ENCODE data around the gene DPEP2. TPM values are rescaled to one million over a fixed set of nuclear protein-coding genes. Genes with fewer than 3 reads are reported as not detected.
"Not testable (repeated sequence)": the region's sequence is repeated elsewhere in the genome, so short reads cannot be mapped to it uniquely, and the experiment has no call there.

Gene DPEP2
- total and polyA plus RNA-seq, 2 experiments from 2014 or later, result not detected

- TF ChIP-seq, protein P1, sequence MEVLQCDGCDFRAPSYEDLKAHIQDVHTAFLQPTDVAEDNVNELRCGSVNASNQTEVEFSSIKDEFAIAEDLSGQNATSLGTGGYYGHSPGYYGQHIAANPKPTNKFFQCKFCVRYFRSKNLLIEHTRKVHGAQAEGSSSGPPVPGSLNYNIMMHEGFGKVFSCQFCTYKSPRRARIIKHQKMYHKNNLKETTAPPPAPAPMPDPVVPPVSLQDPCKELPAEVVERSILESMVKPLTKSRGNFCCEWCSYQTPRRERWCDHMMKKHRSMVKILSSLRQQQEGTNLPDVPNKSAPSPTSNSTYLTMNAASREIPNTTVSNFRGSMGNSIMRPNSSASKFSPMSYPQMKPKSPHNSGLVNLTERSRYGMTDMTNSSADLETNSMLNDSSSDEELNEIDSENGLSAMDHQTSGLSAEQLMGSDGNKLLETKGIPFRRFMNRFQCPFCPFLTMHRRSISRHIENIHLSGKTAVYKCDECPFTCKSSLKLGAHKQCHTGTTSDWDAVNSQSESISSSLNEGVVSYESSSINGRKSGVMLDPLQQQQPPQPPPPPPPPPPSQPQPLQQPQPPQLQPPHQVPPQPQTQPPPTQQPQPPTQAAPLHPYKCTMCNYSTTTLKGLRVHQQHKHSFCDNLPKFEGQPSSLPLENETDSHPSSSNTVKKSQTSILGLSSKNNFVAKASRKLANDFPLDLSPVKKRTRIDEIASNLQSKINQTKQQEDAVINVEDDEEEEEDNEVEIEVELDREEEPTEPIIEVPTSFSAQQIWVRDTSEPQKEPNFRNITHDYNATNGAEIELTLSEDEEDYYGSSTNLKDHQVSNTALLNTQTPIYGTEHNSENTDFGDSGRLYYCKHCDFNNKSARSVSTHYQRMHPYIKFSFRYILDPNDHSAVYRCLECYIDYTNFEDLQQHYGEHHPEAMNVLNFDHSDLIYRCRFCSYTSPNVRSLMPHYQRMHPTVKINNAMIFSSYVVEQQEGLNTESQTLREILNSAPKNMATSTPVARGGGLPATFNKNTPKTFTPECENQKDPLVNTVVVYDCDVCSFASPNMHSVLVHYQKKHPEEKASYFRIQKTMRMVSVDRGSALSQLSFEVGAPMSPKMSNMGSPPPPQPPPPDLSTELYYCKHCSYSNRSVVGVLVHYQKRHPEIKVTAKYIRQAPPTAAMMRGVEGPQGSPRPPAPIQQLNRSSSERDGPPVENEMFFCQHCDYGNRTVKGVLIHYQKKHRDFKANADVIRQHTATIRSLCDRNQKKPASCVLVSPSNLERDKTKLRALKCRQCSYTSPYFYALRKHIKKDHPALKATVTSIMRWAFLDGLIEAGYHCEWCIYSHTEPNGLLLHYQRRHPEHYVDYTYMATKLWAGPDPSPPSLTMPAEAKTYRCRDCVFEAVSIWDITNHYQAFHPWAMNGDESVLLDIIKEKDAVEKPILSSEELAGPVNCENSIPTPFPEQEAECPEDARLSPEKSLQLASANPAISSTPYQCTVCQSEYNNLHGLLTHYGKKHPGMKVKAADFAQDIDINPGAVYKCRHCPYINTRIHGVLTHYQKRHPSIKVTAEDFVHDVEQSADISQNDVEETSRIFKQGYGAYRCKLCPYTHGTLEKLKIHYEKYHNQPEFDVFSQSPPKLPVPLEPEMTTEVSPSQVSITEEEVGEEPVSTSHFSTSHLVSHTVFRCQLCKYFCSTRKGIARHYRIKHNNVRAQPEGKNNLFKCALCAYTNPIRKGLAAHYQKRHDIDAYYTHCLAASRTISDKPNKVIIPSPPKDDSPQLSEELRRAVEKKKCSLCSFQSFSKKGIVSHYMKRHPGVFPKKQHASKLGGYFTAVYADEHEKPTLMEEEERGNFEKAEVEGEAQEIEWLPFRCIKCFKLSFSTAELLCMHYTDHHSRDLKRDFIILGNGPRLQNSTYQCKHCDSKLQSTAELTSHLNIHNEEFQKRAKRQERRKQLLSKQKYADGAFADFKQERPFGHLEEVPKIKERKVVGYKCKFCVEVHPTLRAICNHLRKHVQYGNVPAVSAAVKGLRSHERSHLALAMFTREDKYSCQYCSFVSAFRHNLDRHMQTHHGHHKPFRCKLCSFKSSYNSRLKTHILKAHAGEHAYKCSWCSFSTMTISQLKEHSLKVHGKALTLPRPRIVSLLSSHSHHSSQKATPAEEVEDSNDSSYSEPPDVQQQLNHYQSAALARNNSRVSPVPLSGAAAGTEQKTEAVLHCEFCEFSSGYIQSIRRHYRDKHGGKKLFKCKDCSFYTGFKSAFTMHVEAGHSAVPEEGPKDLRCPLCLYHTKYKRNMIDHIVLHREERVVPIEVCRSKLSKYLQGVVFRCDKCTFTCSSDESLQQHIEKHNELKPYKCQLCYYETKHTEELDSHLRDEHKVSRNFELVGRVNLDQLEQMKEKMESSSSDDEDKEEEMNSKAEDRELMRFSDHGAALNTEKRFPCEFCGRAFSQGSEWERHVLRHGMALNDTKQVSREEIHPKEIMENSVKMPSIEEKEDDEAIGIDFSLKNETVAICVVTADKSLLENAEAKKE (CRISPR knock-in tag; IDR thresholded peaks at IDR 0.05), result no peak
- no peak for TF ChIP-seq EZH2 (IDR thresholded peaks at IDR 0.05; ENCODE audit: low read depth, unreplicated experiment)
- TF ChIP-seq STAT1 (IDR thresholded peaks at IDR 0.05; ENCODE audit: unreplicated experiment), result no peak
- TF ChIP-seq, protein P2, sequence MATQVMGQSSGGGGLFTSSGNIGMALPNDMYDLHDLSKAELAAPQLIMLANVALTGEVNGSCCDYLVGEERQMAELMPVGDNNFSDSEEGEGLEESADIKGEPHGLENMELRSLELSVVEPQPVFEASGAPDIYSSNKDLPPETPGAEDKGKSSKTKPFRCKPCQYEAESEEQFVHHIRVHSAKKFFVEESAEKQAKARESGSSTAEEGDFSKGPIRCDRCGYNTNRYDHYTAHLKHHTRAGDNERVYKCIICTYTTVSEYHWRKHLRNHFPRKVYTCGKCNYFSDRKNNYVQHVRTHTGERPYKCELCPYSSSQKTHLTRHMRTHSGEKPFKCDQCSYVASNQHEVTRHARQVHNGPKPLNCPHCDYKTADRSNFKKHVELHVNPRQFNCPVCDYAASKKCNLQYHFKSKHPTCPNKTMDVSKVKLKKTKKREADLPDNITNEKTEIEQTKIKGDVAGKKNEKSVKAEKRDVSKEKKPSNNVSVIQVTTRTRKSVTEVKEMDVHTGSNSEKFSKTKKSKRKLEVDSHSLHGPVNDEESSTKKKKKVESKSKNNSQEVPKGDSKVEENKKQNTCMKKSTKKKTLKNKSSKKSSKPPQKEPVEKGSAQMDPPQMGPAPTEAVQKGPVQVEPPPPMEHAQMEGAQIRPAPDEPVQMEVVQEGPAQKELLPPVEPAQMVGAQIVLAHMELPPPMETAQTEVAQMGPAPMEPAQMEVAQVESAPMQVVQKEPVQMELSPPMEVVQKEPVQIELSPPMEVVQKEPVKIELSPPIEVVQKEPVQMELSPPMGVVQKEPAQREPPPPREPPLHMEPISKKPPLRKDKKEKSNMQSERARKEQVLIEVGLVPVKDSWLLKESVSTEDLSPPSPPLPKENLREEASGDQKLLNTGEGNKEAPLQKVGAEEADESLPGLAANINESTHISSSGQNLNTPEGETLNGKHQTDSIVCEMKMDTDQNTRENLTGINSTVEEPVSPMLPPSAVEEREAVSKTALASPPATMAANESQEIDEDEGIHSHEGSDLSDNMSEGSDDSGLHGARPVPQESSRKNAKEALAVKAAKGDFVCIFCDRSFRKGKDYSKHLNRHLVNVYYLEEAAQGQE (IDR thresholded peaks at IDR 0.05; ENCODE audit: unreplicated experiment), result no peak
- TF ChIP-seq POLR2AphosphoS5 (IDR thresholded peaks at IDR 0.05; ENCODE audit: low read depth), result no peak
- TF ChIP-seq, protein P3, sequence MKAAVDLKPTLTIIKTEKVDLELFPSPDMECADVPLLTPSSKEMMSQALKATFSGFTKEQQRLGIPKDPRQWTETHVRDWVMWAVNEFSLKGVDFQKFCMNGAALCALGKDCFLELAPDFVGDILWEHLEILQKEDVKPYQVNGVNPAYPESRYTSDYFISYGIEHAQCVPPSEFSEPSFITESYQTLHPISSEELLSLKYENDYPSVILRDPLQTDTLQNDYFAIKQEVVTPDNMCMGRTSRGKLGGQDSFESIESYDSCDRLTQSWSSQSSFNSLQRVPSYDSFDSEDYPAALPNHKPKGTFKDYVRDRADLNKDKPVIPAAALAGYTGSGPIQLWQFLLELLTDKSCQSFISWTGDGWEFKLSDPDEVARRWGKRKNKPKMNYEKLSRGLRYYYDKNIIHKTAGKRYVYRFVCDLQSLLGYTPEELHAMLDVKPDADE (IDR thresholded peaks at IDR 0.05), result no peak
- TF ChIP-seq EZH2phosphoT487 (IDR thresholded peaks at IDR 0.05; ENCODE audit: unreplicated experiment), result no peak
- TF ChIP-seq NANOG (IDR thresholded peaks at IDR 0.05; ENCODE audit: borderline replicate concordance), result no peak
- no peak for TF ChIP-seq ZNF114 (CRISPR knock-in tag; IDR thresholded peaks at IDR 0.05)
- no peak for TF ChIP-seq ZNF331 (CRISPR knock-in tag; IDR thresholded peaks at IDR 0.05; ENCODE audit: low read depth)
- no peak for TF ChIP-seq CREB1 (CRISPR knock-in tag; IDR thresholded peaks at IDR 0.05; ENCODE audit: low read depth)
- TF ChIP-seq JUNB (IDR thresholded peaks at IDR 0.05; ENCODE audit: unreplicated experiment), result no peak
These were observed 701 bp upstream of the DPEP2 start (continued) for GRCh38 chr16:67999985-68000384.

GRCh38 chr16:67998231-67998778, 979 bp downstream of the DPEP2 start:
- H2AFZ ChIP-seq, result peak overlapping the region; percentile 85; the same call in 1 of the 2 replicates
- H3K4me1 ChIP-seq (ENCODE audit: insufficient read depth); H3K36me3 ChIP-seq (ENCODE audit: insufficient read depth); H3K27ac ChIP-seq (ENCODE audit: low read depth); H3K4me1 Mint-ChIP-seq; H3K4me3 ChIP-seq; H3F3A ChIP-seq (replicated peaks; ENCODE audit: low read depth); H3K27ac Mint-ChIP-seq; DNase-seq (ENCODE audit: low spot score); H3K27me3 ChIP-seq (ENCODE audit: insufficient read depth); H3K4me2 ChIP-seq; H3K79me2 ChIP-seq (replicated peaks; ENCODE audit: insufficient read depth); H3K9me3 Mint-ChIP-seq; H3K9me2 ChIP-seq (ENCODE audit: insufficient read depth); H3K36me3 Mint-ChIP-seq (ENCODE audit: low read depth); H3K4me3 Mint-ChIP-seq; ATAC-seq; H3K27me3 Mint-ChIP-seq (ENCODE audit: insufficient read depth, low read depth, poor library complexity); H4K20me1 ChIP-seq (replicated peaks; ENCODE audit: insufficient read depth): not testable (repeated sequence)

All from GM23338 (cell line).